NCI-H2107 treated with DMSO at 0.1 percent for 48 hours (cell line): ENCODE data around the gene IL17RB.
A peak's percentile ranks its signal among the peaks of the same experiment; 100 is the strongest.

Source experiments
- DNase-seq: peaks from one replicate; lab custom pipeline; 2025; ENCODE audit not compliant: unreplicated experiment; lab: John Stamatoyannopoulos, UW

The IL17RB gene

GRCh38 chr3:53858096-53858741 lies 11.9 kb downstream of the IL17RB start:
- DNase-seq: no peak

- no peak for DNase-seq
Observed at GRCh38 chr3:53859178-53859577, 12.8 kb downstream of the IL17RB start.

GRCh38 chr3:53860196-53860595 lies 13.8 kb downstream of the IL17RB start:
- DNase-seq: no peak

GRCh38 chr3:53862241-53862640 lies 15.9 kb downstream of the IL17RB start:
- no peak for DNase-seq

GRCh38 chr3:53863145-53863544 lies 16.8 kb downstream of the IL17RB start:
- no peak for DNase-seq

DNA sequence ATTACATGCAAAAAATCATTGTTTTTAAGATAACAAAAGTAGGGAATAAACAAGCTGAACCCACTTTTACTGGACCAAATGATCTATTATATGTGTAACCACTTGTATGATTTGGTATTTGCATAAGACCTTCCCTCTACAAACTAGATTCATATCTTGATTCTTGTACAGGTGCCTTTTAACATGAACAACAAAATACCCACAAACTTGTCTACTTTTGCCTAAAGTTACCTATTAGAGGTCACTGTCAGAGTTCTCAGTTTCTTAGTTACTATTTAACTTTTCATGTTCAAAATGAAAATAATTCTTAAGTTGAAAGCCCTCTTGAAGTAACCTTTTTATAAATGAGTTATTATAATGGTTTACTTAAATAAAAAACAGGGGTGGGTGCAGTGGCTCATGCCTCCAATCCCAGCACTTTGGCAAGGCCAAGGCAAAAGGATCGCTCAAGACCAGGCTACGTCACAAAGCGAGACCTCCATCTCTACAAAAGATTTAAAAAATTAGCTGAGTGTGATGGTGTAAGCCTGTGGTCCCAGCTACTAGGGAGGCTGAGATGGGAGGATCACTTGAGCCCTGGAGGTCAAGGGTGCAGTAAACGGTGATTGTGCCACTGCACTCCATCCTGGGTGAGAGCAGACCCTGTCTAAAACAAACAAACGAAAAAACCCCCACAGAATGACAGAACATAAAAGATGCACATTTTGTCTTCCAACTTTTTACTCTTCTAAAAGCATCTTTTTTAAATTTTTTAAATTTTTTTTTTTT lies 19.5 kb downstream of the IL17RB start:
- DNase-seq: no peak

DNA sequence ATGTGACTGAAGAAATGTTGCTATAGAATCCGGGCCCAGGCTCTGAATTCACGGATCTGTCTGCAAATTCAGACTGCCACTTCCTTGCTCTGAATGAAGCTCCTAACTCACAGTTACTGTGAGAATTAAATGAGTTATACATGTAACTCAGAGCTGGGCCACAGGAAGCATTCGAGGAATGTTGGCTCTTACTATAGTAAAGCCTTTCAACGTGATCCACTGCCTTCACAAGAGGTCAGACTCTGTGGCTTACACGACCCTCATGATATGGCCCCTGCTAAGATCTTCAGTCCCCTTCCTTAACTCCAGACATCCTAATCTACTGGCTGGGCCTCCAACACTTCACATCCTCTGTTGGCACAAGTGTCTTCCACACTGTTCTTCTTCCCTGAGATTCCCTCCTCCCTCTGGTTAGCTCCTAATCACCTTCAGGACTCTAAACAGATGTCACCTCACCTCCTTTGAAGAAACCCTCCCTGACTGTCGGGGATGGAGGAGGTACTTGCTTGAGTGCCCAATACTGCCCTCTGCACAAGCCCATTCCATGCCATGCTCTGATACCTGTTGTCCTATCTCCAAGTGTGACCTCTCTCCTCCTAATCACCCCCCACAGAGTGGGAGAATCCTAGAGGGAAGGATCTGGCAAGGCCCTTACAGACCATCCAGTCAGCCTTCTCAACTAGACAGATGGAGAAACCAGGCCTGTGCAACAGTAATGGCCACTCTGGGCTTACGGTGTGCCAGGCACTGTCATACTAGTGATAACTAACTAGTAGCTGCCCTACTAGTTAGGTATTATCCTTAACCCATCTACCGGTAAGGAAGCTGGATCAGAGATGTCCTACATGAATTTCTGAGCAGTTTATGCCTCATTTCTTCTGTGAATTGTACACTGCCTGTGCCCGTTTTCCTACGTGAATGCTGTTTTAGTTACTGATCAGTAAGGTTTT lies 34.3 kb downstream of the IL17RB start:
- no peak for DNase-seq

DNA sequence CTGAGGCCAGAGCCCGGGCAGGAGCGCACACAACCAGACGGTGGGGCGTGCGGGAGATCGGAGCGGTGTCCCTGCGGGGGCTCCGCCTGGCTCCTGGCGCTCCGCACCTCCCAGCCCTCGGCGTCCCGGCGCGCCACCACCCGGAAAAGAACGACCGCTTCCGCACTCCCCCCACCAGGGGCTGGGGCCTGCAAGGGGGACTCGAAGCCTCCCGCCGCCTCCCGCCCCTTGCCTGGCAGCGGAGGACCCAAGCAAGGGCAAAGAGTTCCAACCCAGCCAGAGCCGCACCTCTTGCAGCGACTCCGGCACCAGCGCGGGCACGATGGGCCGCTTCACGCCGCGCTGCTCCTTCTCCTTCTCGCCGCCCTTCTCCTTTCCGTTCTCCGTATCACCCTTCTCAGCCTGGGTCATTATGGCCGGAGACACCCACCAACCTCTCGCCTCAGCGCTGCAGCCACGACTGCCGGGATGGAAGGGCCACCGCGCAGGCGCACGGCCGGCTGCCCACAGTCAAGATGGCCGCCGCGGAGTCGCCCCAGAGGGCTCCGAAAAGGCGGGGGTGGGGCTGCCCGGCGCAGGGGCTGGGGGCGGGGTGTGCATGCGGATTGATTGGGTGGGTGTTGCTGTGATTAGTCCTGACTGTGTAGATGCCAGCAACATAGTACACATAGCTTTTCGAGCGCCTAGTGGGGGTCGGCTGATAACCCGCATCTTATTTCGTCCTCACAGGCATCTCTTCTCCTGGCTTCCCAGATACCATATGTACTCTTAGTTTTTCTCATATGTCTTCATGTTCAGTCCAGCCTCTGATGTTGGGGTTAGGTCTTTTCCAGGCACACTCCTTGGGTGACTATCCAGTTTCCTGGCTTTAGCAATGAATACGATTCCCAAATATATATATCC lies 35.6 kb downstream of the IL17RB start, which contains the start of gene ACTR8:
ACTR8 (minus strand) TSS at position 462 of the 903 bp plus-strand sequence; CDS start at position 411, 51 bp downstream.
- peak; percentile 8 for DNase-seq

DNA sequence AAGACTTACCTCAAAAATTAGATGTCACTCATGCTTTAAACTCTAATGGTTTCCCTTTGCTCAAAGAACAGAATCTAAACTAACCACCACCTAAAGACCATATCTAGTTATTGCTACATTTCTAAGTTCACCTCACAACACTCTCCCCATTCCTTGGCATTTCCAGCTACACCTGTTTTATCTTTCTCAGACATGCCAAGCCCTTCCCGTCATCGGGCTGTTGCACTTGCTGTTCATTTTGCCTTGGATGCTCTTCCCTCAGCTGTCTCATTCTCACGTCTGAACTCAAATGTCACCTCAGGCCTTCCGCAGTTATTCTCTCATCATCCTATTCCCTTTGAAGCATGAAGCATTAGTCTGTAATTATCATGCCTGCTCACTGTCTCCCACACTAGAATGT lies 36.6 kb downstream of the IL17RB start:
- no peak for DNase-seq

DNA sequence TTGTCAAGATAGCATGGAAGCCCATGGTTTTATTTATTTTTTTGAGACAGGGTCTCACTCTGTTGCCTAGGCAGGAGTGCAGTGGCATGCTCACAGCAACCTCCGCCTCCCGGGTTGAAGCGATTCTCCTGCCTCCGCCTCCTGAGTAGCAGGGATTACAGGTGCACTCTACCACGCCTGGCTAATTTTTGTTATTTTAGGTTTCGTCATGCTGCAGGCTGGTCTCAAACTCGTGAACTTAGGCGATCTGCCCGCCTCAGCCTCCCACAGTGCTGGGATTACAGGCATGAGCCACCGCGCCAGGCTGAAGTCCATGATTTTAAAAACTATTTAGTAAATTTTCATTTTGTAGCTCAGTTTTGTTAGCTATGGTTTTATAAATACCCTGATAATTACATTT lies 38.3 kb downstream of the IL17RB start:
- no peak for DNase-seq

GRCh38 chr3:53885239-53885638 lies 38.9 kb downstream of the IL17RB start:
- no peak for DNase-seq

- DNase-seq: no peak
Observed at GRCh38 chr3:53887446-53887845, 41.1 kb downstream of the IL17RB start.

GRCh38 chr3:53888232-53888631 lies 41.9 kb downstream of the IL17RB start:
- DNase-seq: no peak

DNA sequence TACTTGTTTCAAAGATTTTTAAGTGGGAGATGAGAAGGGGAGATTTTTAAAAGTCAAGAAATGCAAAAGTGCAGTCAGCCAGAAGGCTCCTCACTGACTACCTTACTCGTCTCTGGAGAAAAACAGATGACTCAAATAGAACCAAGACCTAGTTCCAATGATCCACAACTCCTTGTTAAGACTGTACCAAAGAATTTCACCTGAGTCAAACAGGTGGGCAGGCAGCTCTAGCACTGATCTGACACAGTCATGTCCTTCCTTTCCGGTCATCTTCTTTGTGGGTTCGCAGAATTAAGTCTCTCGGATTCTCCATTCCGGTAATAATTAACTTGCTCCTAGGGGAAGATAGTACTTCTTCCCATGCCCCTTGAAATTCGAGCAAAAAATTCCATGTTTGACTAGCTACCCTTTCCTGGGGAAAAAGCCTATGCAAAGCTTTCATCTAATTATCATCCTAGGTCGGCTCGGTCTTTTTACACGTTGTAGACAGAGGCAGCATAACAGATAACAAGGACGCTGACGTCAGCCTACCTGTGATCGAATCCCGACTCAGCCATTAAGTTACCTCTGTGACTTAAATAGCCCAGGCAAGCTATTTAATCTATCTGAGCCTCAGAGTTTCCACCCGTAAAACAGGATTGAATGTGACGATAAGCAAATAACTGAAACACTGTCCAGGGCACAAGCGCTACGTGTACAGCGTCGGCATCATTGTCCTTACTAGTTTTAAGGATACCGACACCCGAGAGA lies 44.5 kb downstream of the IL17RB start:
- DNase-seq: no peak

- peak; percentile 87 for DNase-seq
Observed at GRCh38 chr3:53891497-53892285, 45.3 kb downstream of the IL17RB start, which contains the start of gene SELENOK. TSS of gene SELENOK (minus strand) at chr3:53891859.

DNA sequence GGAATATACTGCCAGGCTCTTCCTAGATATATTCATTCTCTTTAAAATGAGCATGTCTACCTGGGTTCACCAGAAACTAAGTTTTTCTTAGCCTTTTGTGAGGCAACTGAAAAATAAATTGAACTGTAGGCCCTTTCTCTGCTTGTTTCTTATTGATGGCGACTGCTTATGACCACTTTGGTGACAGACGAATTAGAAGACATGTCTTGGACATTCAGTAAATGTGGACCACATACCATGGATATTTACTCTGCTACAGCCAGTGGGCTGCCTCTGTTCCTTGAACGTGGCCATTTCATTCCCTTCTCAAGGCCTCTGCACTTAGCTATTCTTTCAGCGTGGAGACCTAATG lies 45.9 kb downstream of the IL17RB start:
- DNase-seq: no peak

DNA sequence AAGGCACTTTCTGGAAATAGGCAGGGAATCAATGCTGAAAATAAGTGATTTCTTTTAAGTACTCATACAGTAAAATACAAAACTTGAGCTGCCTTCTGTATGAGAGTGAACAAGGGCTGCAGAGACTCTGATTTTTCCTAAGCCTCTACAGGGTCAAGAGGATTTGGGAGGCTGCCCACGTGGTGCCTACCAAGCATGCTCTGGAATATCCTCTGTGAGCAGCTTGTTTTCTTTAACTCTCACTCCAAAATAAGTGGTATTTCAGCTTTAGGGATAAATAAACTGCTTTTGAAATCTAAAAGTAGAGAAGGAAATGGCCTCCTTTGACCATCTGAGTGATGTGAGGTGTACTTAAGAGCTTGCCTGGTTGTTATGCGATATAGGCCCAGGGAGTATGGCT lies 53.4 kb downstream of the IL17RB start:
- no peak for DNase-seq

DNA sequence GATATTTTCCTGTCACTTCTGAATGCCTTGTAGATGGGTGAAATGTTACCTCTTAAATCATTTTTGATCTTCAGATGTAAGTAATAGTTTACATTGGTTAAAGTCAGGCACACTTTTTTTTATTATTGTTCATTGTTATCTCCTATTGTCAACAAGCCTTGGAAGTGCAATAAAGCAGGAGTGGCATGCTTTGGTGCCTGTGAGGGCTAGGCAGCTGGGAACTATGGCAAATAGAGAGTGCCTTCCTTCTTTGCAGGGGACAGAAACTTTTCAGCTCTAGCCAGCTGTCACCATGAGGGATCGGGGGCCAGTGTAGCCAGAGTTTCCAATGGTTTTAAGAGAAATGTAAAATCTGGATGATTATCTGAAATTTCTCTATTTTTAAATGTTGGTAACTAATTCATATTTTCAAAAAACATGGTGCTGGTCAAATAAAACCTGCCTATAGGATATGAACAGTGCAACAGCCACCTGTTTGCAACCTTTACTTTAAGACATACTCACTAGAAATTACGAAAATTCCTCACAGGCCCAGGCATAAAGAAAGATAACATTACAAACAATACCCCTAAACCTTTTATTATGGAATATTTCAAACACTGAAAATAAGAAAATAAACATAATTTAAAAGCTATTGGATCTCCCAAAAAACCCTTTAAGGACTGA lies 54.4 kb downstream of the IL17RB start:
- DNase-seq: no peak
